SH-SY5Y (cell line): ENCODE results near the gene CIBAR2.

Source experiments
- GATA2 ChIP-seq: IDR thresholded peaks from 2 replicates; pipeline ENCODE4 v1.6.1; 2011; ENCODE audit warnings: mild to moderate bottlenecking, low read depth, low read length
- GATA3 ChIP-seq: IDR thresholded peaks from 2 replicates; pipeline ENCODE4 v1.6.1; 2011; ENCODE audit warnings: low read depth, mild to moderate bottlenecking, low read length, moderate library complexity

- no peak for TF ChIP-seq GATA2
- no peak for TF ChIP-seq GATA3
These were observed 54.3 kb downstream of the CIBAR2 start for GRCh38 chr16:85057948-85058347.
